Breast epithelium (tissue), 3 donors: ENCODE data around the gene TWIST1.

Experiments used
- POLR2A ChIP-seq: fragments of 450-650 bp; IDR thresholded peaks from one replicate; pipeline ENCODE4 v1.6.1; 2016; ENCODE audit warnings: antibody characterized with exemption, mild to moderate bottlenecking, moderate library complexity
- POLR2AphosphoS5 ChIP-seq, 3 donors: sonication (generic); formaldehyde crosslinking; IDR thresholded peaks; one replicate each; pipeline ENCODE4 v1.6.1; 2017; ENCODE audit warnings: antibody characterized with exemption in 3 of 3
- TF ChIP-seq, protein P1 (sequence below), 3 donors: fragments of 450-650 bp; IDR thresholded peaks; one replicate each; pipeline ENCODE4 v1.5.1; 2016 to 2017; ENCODE audit warnings: antibody characterized with exemption in 3 of 3, mild to moderate bottlenecking in 3 of 3, moderate library complexity in 3 of 3

GRCh38 chr7:19113855-19114550, 3.4 kb downstream of the TWIST1 start:
- TF ChIP-seq, protein P1, sequence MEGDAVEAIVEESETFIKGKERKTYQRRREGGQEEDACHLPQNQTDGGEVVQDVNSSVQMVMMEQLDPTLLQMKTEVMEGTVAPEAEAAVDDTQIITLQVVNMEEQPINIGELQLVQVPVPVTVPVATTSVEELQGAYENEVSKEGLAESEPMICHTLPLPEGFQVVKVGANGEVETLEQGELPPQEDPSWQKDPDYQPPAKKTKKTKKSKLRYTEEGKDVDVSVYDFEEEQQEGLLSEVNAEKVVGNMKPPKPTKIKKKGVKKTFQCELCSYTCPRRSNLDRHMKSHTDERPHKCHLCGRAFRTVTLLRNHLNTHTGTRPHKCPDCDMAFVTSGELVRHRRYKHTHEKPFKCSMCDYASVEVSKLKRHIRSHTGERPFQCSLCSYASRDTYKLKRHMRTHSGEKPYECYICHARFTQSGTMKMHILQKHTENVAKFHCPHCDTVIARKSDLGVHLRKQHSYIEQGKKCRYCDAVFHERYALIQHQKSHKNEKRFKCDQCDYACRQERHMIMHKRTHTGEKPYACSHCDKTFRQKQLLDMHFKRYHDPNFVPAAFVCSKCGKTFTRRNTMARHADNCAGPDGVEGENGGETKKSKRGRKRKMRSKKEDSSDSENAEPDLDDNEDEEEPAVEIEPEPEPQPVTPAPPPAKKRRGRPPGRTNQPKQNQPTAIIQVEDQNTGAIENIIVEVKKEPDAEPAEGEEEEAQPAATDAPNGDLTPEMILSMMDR (IDR thresholded peaks at IDR 0.05) = no peak
- TF ChIP-seq POLR2A = no peak
- TF ChIP-seq POLR2AphosphoS5 (IDR thresholded peaks at IDR 0.05) = no peak
